Adrenal gland (tissue), 12 donors: ENCODE results near the gene DIAPH3. TPM values are rescaled to one million over a fixed set of nuclear protein-coding genes. Genes with fewer than 3 reads are reported as not detected.
"Not testable (repeated sequence)": the region's sequence is repeated elsewhere in the genome, so short reads cannot be mapped to it uniquely, and the experiment has no call there.

Experiments used
- DNase-seq, 7 donors: peaks; one replicate each; pipeline ENCODE4 v3.0.0-alpha.2; 2019 to 2020
- H3K27ac ChIP-seq, 5 donors: fragments of 200-600 bp; sonication (generic) in 4 of 5; 1 replicate in 3 of 5; 2 replicates in 2 of 5; pipeline versions ENCODE4 v1.5.1 to v1.8.0; 2016 to 2020; ENCODE audit warnings: mild to moderate bottlenecking in 1 of 5
- H3K27me3 ChIP-seq: fragments of 200-600 bp; 2 replicates; pipeline ENCODE4 v1.8.0; 2021
- H3K36me3 ChIP-seq, 2 donors: fragments of 200-600 bp; replicated peaks in 1 of 2; 1 replicate in 1 of 2; 2 replicates in 1 of 2; pipeline versions ENCODE4 v1.5.1 to v1.8.0; 2018 to 2022
- H3K4me1 ChIP-seq, 2 donors: fragments of 200-600 bp; replicated peaks in 1 of 2; 1 replicate in 1 of 2; 2 replicates in 1 of 2; pipeline versions ENCODE4 v1.5.1 to v1.8.0; 2018 to 2021
- H3K4me3 ChIP-seq, 4 donors: fragments of 200-600 bp; sonication (generic) in 3 of 4; one replicate each; pipeline ENCODE4 v1.5.1; 2016 to 2018
- H3K9me3 ChIP-seq, 3 donors: fragments of 200-600 bp; sonication (generic) in 1 of 3; replicated peaks in 1 of 3; 1 replicate in 2 of 3; 2 replicates in 1 of 3; pipeline versions ENCODE4 v1.5.1 to v1.8.0; 2016 to 2021
- CTCF ChIP-seq, 6 experiments: fragments of 450-650 bp in 4 of 6; fragments of 200-600 bp in 2 of 6; sonication (generic) in 1 of 6; IDR thresholded peaks; 1 replicate in 5 of 6; 2 replicates in 1 of 6; pipeline versions ENCODE4 v1.5.1 to v1.8.0; 2016 to 2021; ENCODE audit warnings: antibody characterized with exemption in 6 of 6, mild to moderate bottlenecking in 2 of 6, moderate library complexity in 1 of 6
- POLR2A ChIP-seq, 2 donors: fragments of 450-650 bp; IDR thresholded peaks; one replicate each; pipeline ENCODE4 v1.6.1; 2017; ENCODE audit warnings: antibody characterized with exemption in 2 of 2, mild to moderate bottlenecking in 2 of 2, moderate library complexity in 1 of 2
- WGBS, 4 donors: extraction: QIAGEN DNeasy Blood & Tissue Kit in 2 of 4; methylation state at CpG; one replicate each; pipeline versions ENCODE4 v1.1.5 to v1.1.7; 2013 to 2017; 5-methylcytosine and 5-hydroxymethylcytosine counted together
- intact Hi-C, 2 donors: fragments of 100-400 bp; cut with DNase I; formaldehyde crosslinking; loops; one replicate each; pipeline versions ENCODE4 v1.14.1 to v1.15.0; 2022 to 2023
- polyA plus RNA-seq, 3 donors: library from polyadenylated mRNA; stranded (reverse); fragments of 200-250 nt in 2 of 3; fragments of 350-450 nt in 1 of 3; fragmentation: Illumina TruSeq in 1 of 3; extraction: RNeasy Lipid Tissue Mini Kit (QIAGEN cat#74804) in 1 of 3; gene quantifications; one replicate each; pipeline ENCODE4 v1.2.3, GENCODE V29; 2013 to 2014
- total RNA-seq, 9 donors: library from RNA; depleted of rRNA in 4 of 9; stranded (reverse); fragments of >200 nt in 4 of 9; fragments of 120-200 nt in 1 of 9; fragmentation: NEBNext Ultra II Directional in 1 of 9; extraction: Animal tissue kit (Norgen Biotek cat#: 25700) in 1 of 9; gene quantifications; one replicate each; pipeline versions ENCODE4 v1.1.0 to v1.2.4, GENCODE V29; 2013 to 2023
- donor health status: healthy with polysubstance abuse.
- donor health status: Bipolar disorder and iron deficiency.
- donor health status: DM: yes; HTN: yes; CAD: no.
- donor health status: DM: no; HTN: no; CAD: no.
- donor health status: DM: no; HTN: no; CAD: no.
- donor health status: DM: yes; HTN: yes; CAD: no.

The DIAPH3 gene
- total and polyA plus RNA-seq, 12 donors = 0.07 to 4.2 (median 0.42) TPM; not detected in 3

- Histone ChIP-seq H3K36me3 (no peaks in the 10 kb centered on the region), H3K27me3 (no peaks in the 10 kb centered on the region), H3K4me1 (no peaks in the 10 kb centered on the region), H3K9me3 (no peaks in the 10 kb centered on the region), H3K4me3 (no peak overlapping the region), H3K27ac (no peak overlapping the region)
- 72 to 80% (median 73%) methylated on average over 4 of the region's 4 CpGs for WGBS, 4 donors
- TF ChIP-seq CTCF (IDR thresholded peaks at IDR 0.05) = no peak
- no peak for TF ChIP-seq POLR2A (IDR thresholded peaks at IDR 0.05)
- no peak for DNase-seq
- intact Hi-C loops = no loop called here
Measured at GRCh38 chr13:60210510-60211330, 47.0 kb upstream of the DIAPH3 start.

- DNase-seq, H3K36me3 ChIP-seq, H3K4me3 ChIP-seq, H3K27ac ChIP-seq, H3K4me1 ChIP-seq, intact Hi-C loops, H3K9me3 ChIP-seq, H3K27me3 ChIP-seq: not testable (repeated sequence)
- 78 to 95% (median 85%) methylated on average over 5 to 10 of the region's 10 CpGs for WGBS, 4 donors
Measured at GRCh38 chr13:60205499-60205898, 41.8 kb upstream of the DIAPH3 start.

GRCh38 chr13:60201286-60201685 is 37.6 kb upstream of the DIAPH3 start:
- no peak for TF ChIP-seq CTCF (IDR thresholded peaks at IDR 0.05)
- no peak for TF ChIP-seq POLR2A (IDR thresholded peaks at IDR 0.05)
- H3K4me3 ChIP-seq = no peak overlapping the region
- H3K9me3 ChIP-seq = no peaks in the 10 kb centered on the region
- no peaks in the 10 kb centered on the region for H3K36me3 ChIP-seq
- H3K27ac ChIP-seq = no peak overlapping the region
- no peak for DNase-seq
- no peaks in the 10 kb centered on the region for H3K27me3 ChIP-seq
- intact Hi-C loops = no loop called here
- H3K4me1 ChIP-seq = no peaks in the 10 kb centered on the region

- H3K27me3 ChIP-seq, H3K9me3 ChIP-seq, intact Hi-C loops, H3K27ac ChIP-seq, H3K4me1 ChIP-seq, H3K36me3 ChIP-seq, H3K4me3 ChIP-seq, DNase-seq: not testable (repeated sequence)
- 80 to 90% (median 83%) methylated on average over 2 of the region's 2 CpGs for WGBS, 4 donors
Measured at GRCh38 chr13:60195893-60196292, 32.2 kb upstream of the DIAPH3 start.

GRCh38 chr13:60182907-60183306 is 19.2 kb upstream of the DIAPH3 start:
- DNase-seq = no peak
- no peak for TF ChIP-seq CTCF (IDR thresholded peaks at IDR 0.05)
- no peak for TF ChIP-seq POLR2A (IDR thresholded peaks at IDR 0.05)
- Histone ChIP-seq H3K36me3 (no peaks in the 10 kb centered on the region), H3K27ac (no peak overlapping the region), H3K9me3 (no peaks in the 10 kb centered on the region), H3K4me3 (no peak overlapping the region), H3K4me1 (no peaks in the 10 kb centered on the region), H3K27me3 (no peaks in the 10 kb centered on the region)
- WGBS, 4 donors = 46 to 71% (median 64%) methylated on average over 1 of the region's 1 CpG
- intact Hi-C loops = no loop called here
